ENCODE results near the gene ZBTB3.

DNA sequence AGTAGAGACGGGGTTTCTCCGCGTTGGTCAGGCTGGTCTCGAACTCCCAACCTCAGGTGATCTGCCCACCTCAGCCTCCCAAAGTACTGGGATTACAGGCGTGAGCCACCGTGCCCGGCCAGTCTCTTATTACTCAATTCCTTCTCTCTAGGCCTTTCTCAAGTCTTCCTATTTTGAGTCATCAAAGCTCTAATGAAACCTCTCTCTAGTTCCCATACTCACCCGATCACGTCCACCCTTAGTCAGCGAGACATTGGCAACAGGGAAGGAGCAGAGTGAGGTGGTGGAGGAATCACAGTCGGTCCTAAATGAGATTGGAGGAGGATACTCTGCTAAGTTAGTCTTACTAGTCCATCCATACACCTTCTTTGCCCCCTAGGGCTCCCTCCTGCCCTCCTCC, 51.7 kb downstream of the ZBTB3 start:
- TF ChIP-seq POLR2AphosphoS5 (IDR thresholded peaks at IDR 0.05; ENCODE audit: low read depth, low read length) (no peak), POLR2A (IDR thresholded peaks at IDR 0.05; ENCODE audit: low read depth, low read length) (no peak), SPI1 (IDR thresholded peaks at IDR 0.05; ENCODE audit: low read depth, low read length) (no peak), TAF1 (IDR thresholded peaks at IDR 0.05; ENCODE audit: low read depth, low read length) (no peak)

Data from GM12891 (cell line).